NCI-H345 treated with DMSO at 0.1 percent for 48 hours (cell line): ENCODE measurements around the gene LRRC36.
A peak's percentile ranks its signal among the peaks of the same experiment; 100 is the strongest.

ENCODE experiments used
- DNase-seq: peaks from one replicate; lab custom pipeline; 2025; ENCODE audit not compliant: unreplicated experiment; lab: John Stamatoyannopoulos, UW

Gene LRRC36

GRCh38 chr16:67421030-67421429 lies 94.4 kb downstream of the LRRC36 start:
- DNase-seq, result no peak

DNA sequence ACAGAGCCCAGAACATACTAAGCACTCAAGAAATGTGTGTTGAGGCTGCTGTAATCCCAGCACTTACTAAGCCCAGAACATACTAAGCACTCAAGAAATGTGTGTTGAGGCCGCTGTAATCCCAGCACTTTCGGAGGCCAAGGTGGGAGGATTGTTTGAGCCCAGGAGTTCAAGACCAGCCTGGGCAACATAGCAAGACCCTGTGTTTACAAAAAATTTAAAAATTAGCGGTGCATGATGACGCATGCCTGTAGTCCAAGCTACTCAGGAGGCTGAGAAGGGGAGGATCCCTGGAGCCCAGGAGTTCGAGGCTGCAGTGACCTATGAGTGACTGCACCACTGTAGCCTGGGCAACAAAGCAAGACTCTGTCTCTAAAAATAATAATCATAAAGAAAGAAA lies 96.4 kb downstream of the LRRC36 start:
- no peak for DNase-seq

DNA sequence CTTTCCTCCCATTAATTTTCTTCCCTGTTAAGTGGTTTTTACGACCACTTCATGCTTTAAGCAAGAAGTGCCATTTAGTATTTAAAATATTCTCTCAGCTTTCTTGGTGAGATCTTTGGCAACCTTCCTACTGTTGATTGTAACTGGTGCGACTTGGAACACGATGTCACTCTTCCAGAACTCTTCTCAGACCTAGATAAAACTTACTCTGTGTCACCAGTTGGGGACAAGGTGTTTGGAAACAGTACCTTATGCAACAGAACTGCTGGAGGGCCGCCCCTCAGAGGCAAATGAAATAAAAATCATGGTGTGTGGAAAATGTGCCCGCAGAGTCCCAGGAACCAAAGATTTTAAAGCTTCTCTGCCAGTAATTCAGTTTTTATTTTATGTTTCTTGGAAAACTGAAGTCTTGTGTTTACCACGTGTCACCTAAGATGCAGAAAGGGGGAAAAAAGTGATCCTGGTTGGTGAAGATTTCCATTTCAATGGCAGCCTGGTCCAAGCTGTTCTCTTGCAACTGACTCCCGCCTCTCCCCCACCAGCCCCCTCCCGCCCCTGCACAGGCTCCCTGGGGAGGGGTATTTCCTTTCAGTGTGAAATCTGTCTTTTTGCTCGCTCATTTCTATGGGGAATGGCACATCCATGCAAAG lies 97.1 kb downstream of the LRRC36 start:
- DNase-seq, result no peak

- DNase-seq, result no peak
Measured at GRCh38 chr16:67424261-67424615, 97.6 kb downstream of the LRRC36 start.

DNA sequence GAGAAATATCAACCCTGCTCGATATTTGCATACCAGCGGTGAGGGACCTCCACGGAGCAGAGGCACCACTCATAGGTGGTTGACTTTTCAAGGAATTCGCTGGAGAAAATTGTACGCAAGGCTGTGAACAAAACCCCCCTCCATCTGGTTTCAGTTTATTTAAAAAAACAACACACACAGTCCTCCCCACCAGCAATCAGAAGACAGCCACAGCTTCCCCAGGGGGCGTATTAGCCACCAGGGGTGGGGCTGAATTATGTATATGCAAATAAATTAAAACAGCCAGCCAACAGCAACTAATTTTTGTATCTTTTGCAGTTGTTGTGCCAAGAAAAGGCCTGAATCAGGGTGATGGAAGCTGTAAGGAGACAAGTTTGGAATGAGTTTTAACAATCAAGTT lies 98.4 kb downstream of the LRRC36 start:
- no peak for DNase-seq

GRCh38 chr16:67425580-67425979 lies 99.0 kb downstream of the LRRC36 start:
- DNase-seq, result no peak

GRCh38 chr16:67426022-67426421 lies 99.4 kb downstream of the LRRC36 start:
- no peak for DNase-seq

DNA sequence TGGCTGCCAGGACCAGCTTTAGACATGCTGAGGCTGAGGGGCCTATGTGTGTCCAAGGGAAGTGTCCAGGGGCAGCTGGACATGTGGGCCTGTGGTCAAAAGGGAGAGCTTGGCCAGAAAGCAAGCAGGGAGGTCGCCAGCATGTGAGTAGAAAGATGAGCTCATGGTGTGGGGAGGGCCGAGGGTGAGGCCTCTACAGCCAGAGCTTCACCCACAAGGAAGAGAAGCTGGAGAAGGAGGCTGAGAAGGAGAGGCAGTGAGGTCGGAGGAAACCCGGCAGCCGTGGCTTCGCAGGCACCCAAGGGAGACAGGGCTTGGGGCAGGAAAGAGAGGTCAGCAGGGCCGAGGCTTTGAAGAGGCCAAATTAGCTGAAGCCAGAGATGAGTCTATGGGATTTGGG lies 100.3 kb downstream of the LRRC36 start:
- no peak for DNase-seq

DNA sequence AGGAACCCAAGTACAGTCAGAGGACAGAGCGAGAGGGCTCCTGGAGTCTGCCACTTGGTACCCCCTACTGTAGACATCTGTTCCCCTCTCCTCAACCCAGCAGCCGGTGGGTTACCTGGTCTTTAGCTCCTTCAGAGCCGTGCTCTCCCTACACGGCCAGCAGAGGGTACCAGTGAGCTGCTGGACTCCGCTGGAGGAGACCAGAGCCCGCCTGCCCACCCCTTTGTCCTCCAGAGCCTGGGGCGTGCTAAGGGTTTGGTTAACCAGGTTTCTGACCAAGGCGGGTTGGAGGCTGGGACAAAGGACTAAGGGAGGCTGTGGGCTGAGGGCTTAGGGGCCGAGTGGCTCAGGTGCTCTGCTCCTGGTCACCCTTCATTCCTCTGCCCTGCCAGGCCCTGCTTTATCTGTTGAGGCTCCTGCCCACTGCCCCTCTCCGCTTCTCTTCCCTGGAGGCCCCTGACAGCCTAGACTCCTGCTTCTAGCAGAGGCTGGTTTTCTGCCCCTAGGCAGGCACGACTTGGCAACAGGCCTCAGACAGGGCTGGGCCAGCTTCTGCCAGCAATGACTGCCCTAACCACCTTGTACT lies 101.6 kb downstream of the LRRC36 start:
- peak; percentile 54 for DNase-seq

GRCh38 chr16:67429053-67429798 lies 102.6 kb downstream of the LRRC36 start:
- no peak for DNase-seq

DNA sequence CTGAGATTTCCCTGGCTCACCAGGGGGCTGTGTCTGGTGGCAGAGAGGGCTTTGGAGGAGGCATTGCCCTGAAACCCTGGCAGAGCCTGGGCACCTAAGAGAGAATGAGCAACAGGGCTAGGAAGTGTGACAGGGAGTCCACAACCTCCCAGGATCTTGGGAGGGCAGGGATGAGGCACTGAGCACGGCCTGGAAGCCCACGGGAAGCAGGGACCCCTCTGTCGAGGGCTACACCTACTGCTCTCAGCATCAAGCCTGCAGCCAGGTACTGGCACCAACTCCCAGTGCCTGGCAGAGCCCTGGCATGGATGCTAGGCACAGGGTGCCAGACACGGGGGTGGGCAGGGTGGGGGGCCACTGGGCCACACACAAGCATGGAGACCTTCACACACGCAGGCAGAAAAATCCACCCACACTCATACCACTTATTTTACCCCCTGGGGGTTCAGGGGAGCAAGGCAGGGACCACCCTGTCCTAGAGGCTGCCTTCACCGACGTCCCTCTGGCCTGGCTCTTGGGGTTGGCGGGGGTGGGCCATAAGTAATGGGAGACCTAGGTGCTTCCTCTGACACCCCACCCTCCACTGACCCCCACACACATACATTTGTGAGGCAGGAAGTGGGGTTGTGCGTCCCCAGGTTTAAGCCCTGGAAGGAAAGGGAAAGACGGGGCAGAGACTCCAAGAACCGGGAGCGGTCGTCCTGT lies 103.3 kb downstream of the LRRC36 start:
- DNase-seq, result no peak

DNA sequence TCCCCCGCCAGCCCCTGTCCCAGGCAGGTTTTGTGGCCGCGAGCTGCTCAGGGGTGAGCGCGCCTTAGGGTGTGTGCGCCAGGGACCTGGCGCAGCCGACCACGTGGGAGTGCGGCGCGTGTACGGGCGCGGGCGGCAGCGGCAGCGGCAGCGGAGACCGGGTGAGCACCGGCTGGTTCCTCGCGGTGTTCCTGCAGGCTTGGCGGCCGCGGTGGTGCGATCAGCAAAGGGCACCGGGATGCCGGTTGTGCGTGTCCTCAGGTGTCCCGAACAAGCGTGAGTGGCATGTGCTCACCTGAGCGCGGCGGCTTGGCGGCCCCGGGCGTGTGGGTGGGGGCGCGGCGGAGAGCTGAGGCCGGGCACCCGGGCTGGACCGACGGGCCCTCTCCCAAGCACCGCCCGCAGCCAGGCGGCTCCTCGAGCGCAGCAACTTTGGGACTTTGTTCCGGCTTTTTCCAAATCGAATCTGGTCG lies 103.9 kb downstream of the LRRC36 start:
- no peak for DNase-seq

DNA sequence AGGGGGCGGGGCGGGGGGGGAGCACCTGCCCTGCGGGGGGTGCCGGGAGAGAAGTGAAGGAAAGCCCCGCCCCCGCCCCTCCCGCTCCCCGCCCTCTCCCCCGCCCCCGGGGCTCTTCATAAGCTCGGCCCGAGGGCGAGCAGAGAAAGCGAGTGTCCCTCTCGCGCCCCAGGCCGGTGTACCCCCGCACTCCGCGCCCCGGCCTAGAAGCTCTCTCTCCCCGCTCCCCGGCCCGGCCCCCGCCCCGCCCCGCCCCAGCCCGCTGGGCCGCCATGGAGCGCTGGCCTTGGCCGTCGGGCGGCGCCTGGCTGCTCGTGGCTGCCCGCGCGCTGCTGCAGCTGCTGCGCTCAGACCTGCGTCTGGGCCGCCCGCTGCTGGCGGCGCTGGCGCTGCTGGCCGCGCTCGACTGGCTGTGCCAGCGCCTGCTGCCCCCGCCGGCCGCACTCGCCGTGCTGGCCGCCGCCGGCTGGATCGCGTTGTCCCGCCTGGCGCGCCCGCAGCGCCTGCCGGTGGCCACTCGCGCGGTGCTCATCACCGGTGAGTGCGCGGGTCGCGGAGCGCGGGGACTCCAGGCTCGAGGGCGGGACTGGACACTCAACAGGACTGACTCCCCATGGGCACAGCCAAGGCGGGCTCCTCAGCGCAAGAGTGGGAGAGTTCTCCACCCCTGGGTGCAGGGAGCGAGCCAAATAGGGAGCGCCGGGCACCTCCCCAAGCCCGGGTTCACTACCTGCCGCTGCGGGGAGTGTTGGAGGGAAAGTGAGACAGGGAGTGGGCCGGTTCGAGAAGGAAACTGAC lies 104.6 kb downstream of the LRRC36 start, which contains the start of gene HSD11B2:
Gene HSD11B2, plus strand, starts transcription at position 145 of the 798 bp plus-strand sequence. Its CDS starts 128 bp downstream, at position 273.
- DNase-seq, result no peak

- DNase-seq, result no peak
Measured at GRCh38 chr16:67431775-67432505, 105.3 kb downstream of the LRRC36 start.

DNA sequence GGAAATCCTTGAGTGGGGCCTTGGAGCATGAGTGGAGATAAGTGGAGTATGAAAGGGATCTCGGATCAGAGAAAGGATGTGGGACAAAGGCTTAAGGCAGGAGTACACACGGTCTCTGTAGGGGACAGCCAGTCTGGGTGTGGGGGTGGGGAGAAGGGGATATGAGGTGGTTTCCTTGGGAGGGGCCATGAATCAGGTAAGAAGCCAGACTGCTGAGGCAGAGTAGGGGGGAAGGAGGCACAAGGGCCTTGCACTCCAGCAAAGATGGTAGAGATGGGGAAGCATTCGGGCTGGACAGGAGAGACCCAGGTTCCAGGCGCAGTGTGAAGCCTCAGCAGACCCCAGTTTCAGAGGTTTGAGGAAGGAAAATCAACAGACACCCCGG lies 105.9 kb downstream of the LRRC36 start:
- DNase-seq, result no peak

DNA sequence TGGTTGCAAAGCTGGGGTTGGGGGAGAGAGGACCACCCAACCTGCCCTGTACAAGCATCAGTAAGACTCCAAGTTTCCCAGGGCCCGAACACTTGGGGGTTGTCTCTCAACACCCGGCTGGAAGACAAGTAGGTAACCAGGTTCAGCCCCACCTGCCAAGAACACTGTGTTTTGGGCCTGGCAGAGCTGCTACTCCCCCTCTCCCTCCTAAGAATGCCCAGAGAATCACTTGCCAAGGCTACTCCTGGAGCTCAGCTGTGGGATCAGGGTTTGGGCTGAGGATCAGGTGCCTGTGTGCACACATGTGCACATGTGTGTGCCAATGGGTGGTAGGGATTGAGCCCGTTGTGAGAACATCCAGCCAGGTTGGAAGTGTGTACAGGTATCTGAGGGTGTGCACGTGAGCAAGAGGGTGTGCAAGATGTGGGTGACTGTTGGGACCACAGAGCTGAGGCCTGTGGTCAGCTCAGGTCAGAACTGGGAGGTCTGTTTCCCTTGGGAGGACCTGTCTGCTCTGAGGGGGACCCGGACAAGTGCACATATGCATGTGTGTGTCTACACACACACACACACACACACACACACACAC lies 106.6 kb downstream of the LRRC36 start:
- no peak for DNase-seq
